K562 (cell line): ENCODE results near the gene AP5Z1. TPM values are rescaled to one million over a fixed set of nuclear protein-coding genes. Genes with fewer than 3 reads are reported as not detected.
A peak's percentile ranks its signal among the peaks of the same experiment; 100 is the strongest.

Source experiments
- ATAC-seq: fragments of 200-7000 bp; cut with Tn5 transposase; 3 replicates; pipeline ENCODE4 v1.9.1; 2020; ENCODE audit warnings: moderate library complexity
- BruUV-seq: library from RNA; stranded (reverse); fragments of 400-500 nt; replicated peaks from 2 replicates; lab custom pipeline; 2021; lab: Mats Ljungman, UMichigan
- CTCF ChIA-PET: fragments of 300-600 bp; formaldehyde crosslinking; extraction: SDS; loops from one replicate; lab custom pipeline; 2021; ENCODE audit warnings: low intra/inter-chr PET ratio; lab: Yijun Ruan, JAX
- POLR2A ChIA-PET: fragments of 300-600, 350-650 bp; sonication (Branson Sonifier 250); formaldehyde crosslinking; extraction: SDS; loops from one replicate; lab custom pipeline; 2021; ENCODE audit warnings: antibody characterized with exemption, inconsistent platforms; lab: Yijun Ruan, JAX
- DNase-seq, 4 experiments: peaks; one replicate each; pipeline versions ENCODE4 v3.0.0 to v3.0.0-alpha.2; 2011 to 2018; ENCODE audit warnings: low spot score in 3 of 4, mixed read lengths in 3 of 4; ENCODE audit errors: extremely low read depth in 1 of 4
- FAIRE-seq: peaks from 2 replicates; lab custom pipeline; 2011; peaks lifted over from hg19 to GRCh38; lab: Jason Lieb, UNC
- H2AFZ ChIP-seq: 2 replicates; pipeline ENCODE4 v1.6.0; 2011; ENCODE audit warnings: low read depth, low read length, control low read depth, inconsistent platforms
- H3K27ac ChIP-seq: fragments of 200-600 bp; 3 replicates; pipeline ENCODE4 v1.8.0; 2011; ENCODE audit warnings: low read depth, mild to moderate bottlenecking, control low read depth, inconsistent platforms, low read length, moderate library complexity, mixed read lengths; ENCODE audit errors: extremely low read depth
- H3K27me3 ChIP-seq, 2 experiments: fragments of 300-600 bp in 1 of 2; 2 replicates in 1 of 2; 3 replicates in 1 of 2; pipeline versions ENCODE4 v1.6.0 to v1.8.0; 2011; ENCODE audit warnings: inconsistent platforms in 2 of 2, low read length in 2 of 2, mild to moderate bottlenecking in 1 of 2, mixed read lengths in 1 of 2, moderate library complexity in 1 of 2; ENCODE audit not compliant: control insufficient read depth in 2 of 2, insufficient read depth in 2 of 2
- H3K36me3 ChIP-seq: fragments of 300-600 bp; 3 replicates; pipeline ENCODE4 v1.8.0; 2011; ENCODE audit warnings: mild to moderate bottlenecking, low read length, inconsistent platforms; ENCODE audit not compliant: control insufficient read depth, insufficient read depth
- H3K4me1 ChIP-seq, 2 experiments: fragments of 200-600 bp in 1 of 2; replicated peaks in 1 of 2; 2 replicates in 1 of 2; 3 replicates in 1 of 2; pipeline versions ENCODE4 v1.5.1 to v1.8.0; 2011; ENCODE audit warnings: inconsistent platforms in 2 of 2, low read length in 2 of 2, mild to moderate bottlenecking in 1 of 2, mixed read lengths in 1 of 2, moderate library complexity in 1 of 2; ENCODE audit not compliant: control insufficient read depth in 2 of 2, insufficient read depth in 2 of 2
- H3K4me2 ChIP-seq: 2 replicates; pipeline ENCODE4 v1.6.1; 2011; ENCODE audit warnings: low read length, control low read depth, inconsistent platforms, mixed read lengths; ENCODE audit not compliant: insufficient read depth
- H3K4me3 ChIP-seq: fragments of 200-600 bp; sonication (generic), shearing (Covaris generic); 2 replicates; pipeline ENCODE4 v1.5.1; 2016; ENCODE audit warnings: control low read depth, inconsistent platforms
- H3K79me2 ChIP-seq: fragments of 200-600 bp; 3 replicates; pipeline ENCODE4 v1.8.0; 2011; ENCODE audit warnings: low read length, inconsistent platforms; ENCODE audit not compliant: control insufficient read depth, insufficient read depth
- H3K9ac ChIP-seq, 2 experiments: 2 replicates each; pipeline versions ENCODE4 v1.6.0 to v1.6.1; 2011; ENCODE audit warnings: low read depth in 2 of 2, low read length in 2 of 2, control low read depth in 1 of 2, inconsistent platforms in 1 of 2, mild to moderate bottlenecking in 1 of 2, mixed read lengths in 1 of 2; ENCODE audit not compliant: insufficient read depth in 1 of 2
- H3K9me1 ChIP-seq: one replicate; pipeline ENCODE4 v1.6.0; 2011; ENCODE audit warnings: inconsistent platforms, mild to moderate bottlenecking, low read length, moderate library complexity; ENCODE audit not compliant: control insufficient read depth, insufficient read depth
- H3K9me3 ChIP-seq: replicated peaks from 2 replicates; pipeline ENCODE4 v1.5.1; 2011; ENCODE audit warnings: low read depth, low read length, inconsistent platforms; ENCODE audit not compliant: control insufficient read depth, insufficient read depth
- H4K20me1 ChIP-seq: replicated peaks from 2 replicates; pipeline ENCODE4 v1.6.1; 2011; ENCODE audit warnings: low read length, inconsistent platforms, mixed read lengths; ENCODE audit not compliant: control insufficient read depth, insufficient read depth
- GATA2 ChIP-seq: sonication (generic); formaldehyde crosslinking; IDR thresholded peaks from 2 replicates; pipeline ENCODE4 v1.4.0; 2020; ENCODE audit warnings: mild to moderate bottlenecking, missing genetic modification reagents
- MAFF ChIP-seq: IDR thresholded peaks from 2 replicates; pipeline ENCODE4 v1.6.1; 2012; ENCODE audit warnings: low read length, improper control_type of control experiment
- ZNF263 ChIP-seq: sonication (generic); formaldehyde crosslinking; IDR thresholded peaks from 2 replicates; pipeline ENCODE4 v1.8.0; 2022; ENCODE audit warnings: mild to moderate bottlenecking, missing genetic modification reagents, borderline replicate concordance
- WGBS: fragments of 100-300 bp; shearing (Covaris generic); methylation state at CpG from one replicate; pipeline ENCODE4 v1.1.6; 2016; ENCODE audit warnings: low coverage, mixed read lengths; ENCODE audit not compliant: insufficient coverage; ENCODE audit errors: missing lambda C conversion rate; 5-methylcytosine and 5-hydroxymethylcytosine counted together
- in situ Hi-C: fragments of 300-500 bp; cut with MboI; formaldehyde crosslinking; loops from 4 replicates; pipeline ENCODE4 v1.15.0; 2018; ENCODE audit warnings: inconsistent platforms, mixed read lengths
- intact Hi-C: fragments of 100-400 bp; cut with micrococcal nuclease; formaldehyde crosslinking; loops from 2 replicates; pipeline ENCODE4 v1.14.2; 2022
- polyA plus RNA-seq, 8 experiments: library from polyadenylated mRNA; depleted of rRNA in 4 of 8; stranded (reverse) in 5 of 8; unstranded in 3 of 8; fragments of >200 nt; fragmentation: Nextera tagmentation in 2 of 8; fragmentation: Illumina TruSeq in 1 of 8; extraction: Ambion mirVana in 2 of 8; extraction: Trizol in 1 of 8; gene quantifications; 2 replicates each; pipeline versions ENCODE4 v1.2.1 to v1.2.3, GENCODE V29; 2011 to 2014; ENCODE audit warnings: inconsistent platforms in 1 of 8, missing spikeins in 1 of 8
- total RNA-seq, 7 experiments: library from RNA; depleted of rRNA in 6 of 7; stranded (reverse); fragments of >200 nt in 6 of 7; fragmentation: Illumina TruSeq in 2 of 7; extraction: Trizol in 2 of 7; gene quantifications; 2 replicates each; pipeline versions ENCODE4 v1.2.1 to v1.2.3, GENCODE V29; 2011 to 2021; ENCODE audit warnings: low replicate concordance in 1 of 7
- TF ChIP-seq, protein P1 (sequence below), 2 experiments: IDR thresholded peaks; 2 replicates each; pipeline ENCODE4 v1.6.1; 2012; ENCODE audit warnings: improper control_type of control experiment in 2 of 2, low read depth in 2 of 2, low read length in 2 of 2, borderline replicate concordance in 1 of 2
- TF ChIP-seq, protein P2 (sequence below): sonication (generic); formaldehyde crosslinking; IDR thresholded peaks from 2 replicates; pipeline ENCODE4 v1.9.0; 2022; ENCODE audit warnings: mild to moderate bottlenecking, missing genetic modification reagents

AP5Z1 gene
- total and polyA plus RNA-seq, 9 of the 15 experiments (the other 6 are each of a cell fraction or from before 2014, with no cell fraction given), result 0.06 to 31.1 (median 6.4) TPM

DNA sequence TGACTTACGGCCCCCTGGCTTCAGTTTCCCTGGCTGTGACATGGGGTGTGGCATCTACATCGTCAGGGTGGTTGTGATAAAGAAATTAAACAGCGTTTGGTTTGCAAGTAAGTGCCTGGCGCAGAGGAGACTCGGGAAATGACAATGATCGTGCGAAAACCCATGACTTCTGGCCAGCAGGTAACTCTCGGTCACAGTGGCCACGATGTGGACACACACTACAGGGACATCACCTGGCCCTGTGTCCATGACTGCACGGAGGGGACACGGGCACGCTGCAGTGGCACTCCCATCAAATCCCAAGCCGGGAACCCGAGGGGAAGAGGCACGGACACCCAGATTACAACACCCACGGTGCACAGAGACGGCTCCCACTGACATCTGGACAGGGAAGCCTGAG, 57.8 kb downstream of the AP5Z1 start (continued):
- TF ChIP-seq, protein P1, sequence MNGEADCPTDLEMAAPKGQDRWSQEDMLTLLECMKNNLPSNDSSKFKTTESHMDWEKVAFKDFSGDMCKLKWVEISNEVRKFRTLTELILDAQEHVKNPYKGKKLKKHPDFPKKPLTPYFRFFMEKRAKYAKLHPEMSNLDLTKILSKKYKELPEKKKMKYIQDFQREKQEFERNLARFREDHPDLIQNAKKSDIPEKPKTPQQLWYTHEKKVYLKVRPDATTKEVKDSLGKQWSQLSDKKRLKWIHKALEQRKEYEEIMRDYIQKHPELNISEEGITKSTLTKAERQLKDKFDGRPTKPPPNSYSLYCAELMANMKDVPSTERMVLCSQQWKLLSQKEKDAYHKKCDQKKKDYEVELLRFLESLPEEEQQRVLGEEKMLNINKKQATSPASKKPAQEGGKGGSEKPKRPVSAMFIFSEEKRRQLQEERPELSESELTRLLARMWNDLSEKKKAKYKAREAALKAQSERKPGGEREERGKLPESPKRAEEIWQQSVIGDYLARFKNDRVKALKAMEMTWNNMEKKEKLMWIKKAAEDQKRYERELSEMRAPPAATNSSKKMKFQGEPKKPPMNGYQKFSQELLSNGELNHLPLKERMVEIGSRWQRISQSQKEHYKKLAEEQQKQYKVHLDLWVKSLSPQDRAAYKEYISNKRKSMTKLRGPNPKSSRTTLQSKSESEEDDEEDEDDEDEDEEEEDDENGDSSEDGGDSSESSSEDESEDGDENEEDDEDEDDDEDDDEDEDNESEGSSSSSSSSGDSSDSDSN (IDR thresholded peaks at IDR 0.05; ENCODE audit: borderline replicate concordance in 1 of 2, low read depth in 2 of 2, low read length in 2 of 2), result no peak
- TF ChIP-seq GATA2 (CRISPR knock-in tag), result no peak
- no peak for TF ChIP-seq ZNF263 (CRISPR knock-in tag)

DNA sequence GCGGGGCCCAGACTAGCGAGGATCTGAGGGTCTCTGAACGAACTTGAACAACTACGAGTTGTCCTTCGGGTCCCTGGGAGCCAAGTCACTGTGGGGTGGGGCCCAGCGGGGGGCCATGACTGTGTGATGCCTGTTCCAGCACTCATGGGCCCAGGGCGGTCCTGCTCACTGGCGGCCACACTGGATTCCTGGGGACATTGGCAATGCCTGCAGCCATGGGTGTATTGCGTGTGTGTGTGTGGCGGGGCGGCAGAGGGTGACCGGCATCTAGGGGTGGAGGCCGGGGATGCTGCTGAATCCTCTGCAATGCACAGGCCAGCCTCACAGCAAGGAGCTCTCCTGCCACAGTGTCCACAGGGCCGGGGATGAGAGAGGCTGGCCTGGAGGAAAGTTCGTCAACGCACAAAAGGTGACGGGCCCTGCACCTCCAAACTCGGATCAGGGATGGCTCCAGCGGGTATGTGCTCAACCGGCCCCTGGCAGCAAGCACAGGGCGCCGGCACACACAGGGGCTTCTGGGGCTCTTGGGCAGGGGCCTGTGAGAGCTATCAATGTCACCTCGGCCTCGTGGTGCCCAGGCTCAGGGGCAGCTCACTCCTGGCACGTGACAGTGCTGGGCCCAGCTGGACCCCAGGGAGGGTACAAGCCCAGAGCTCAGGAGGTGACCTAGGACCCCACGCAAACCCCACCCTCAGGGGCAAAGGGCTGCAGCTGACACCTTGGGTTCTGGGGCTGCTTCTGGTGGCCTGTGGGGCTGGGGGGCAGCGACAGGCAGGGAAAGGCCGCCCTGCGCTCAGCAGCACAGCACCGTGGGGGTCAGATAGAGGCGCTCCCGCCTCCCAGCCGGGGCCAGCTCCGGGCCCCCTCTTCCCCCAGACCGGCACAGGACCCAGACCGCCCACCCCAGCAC, 58.5 kb downstream of the AP5Z1 start:
- 82% methylated on average over 27 of the region's 36 CpGs for WGBS
- TF ChIP-seq, protein P2, sequence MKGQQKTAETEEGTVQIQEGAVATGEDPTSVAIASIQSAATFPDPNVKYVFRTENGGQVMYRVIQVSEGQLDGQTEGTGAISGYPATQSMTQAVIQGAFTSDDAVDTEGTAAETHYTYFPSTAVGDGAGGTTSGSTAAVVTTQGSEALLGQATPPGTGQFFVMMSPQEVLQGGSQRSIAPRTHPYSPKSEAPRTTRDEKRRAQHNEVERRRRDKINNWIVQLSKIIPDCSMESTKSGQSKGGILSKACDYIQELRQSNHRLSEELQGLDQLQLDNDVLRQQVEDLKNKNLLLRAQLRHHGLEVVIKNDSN, result no peak
- TF ChIP-seq MAFF, result no peak
- H3K27me3 ChIP-seq, result no peaks in the 10 kb centered on the region
- POLR2A ChIA-PET, result no interaction called here
- H2AFZ ChIP-seq, result no peak overlapping the region
- BruUV-seq, result no TSS peak
- peaks cover 3 to 35% of the 10 kb centered on the region in 2 experiments; a peak in 3 of 5 replicates for H3K4me1 ChIP-seq
- H3K9me3 ChIP-seq, result no peaks in the 10 kb centered on the region
- DNase-seq (no peak), ATAC-seq (no peak), FAIRE-seq (no peak)
- no peak overlapping the region for H3K4me3 ChIP-seq
- in situ Hi-C loops (no loop called here), intact Hi-C loops (no loop called here)
- no peak overlapping the region for H3K27ac ChIP-seq
- no peaks in the 10 kb centered on the region; the same call in 2 of the 3 replicates for H3K79me2 ChIP-seq
- H3K36me3 ChIP-seq, result no peaks in the 10 kb centered on the region
- H3K9me1 ChIP-seq, result no peaks in the 10 kb centered on the region
- peaks cover 5% of the 10 kb centered on the region for H4K20me1 ChIP-seq
- no peak overlapping the region for H3K4me2 ChIP-seq
- H3K9ac ChIP-seq, result peak overlapping the region in 1 of 2 experiments; percentile 31; a peak in 1 of 4 replicates
- CTCF ChIA-PET, result no interaction called here
